Purkinje cell (primary cell): Measurements from ENCODE around the gene NEMP1. TPM values are rescaled to one million over a fixed set of nuclear protein-coding genes. Genes with fewer than 3 reads are reported as not detected.

Experiments
- polyA plus RNA-seq: library from polyadenylated mRNA; unstranded; fragments of >200 nt; fragmentation: Nextera tagmentation; gene quantifications from 2 replicates; pipeline ENCODE4 v1.2.1, GENCODE V29; 2014

The NEMP1 gene
- 1.6 and 2.2 TPM in 2 replicates for polyA plus RNA-seq

DNA sequence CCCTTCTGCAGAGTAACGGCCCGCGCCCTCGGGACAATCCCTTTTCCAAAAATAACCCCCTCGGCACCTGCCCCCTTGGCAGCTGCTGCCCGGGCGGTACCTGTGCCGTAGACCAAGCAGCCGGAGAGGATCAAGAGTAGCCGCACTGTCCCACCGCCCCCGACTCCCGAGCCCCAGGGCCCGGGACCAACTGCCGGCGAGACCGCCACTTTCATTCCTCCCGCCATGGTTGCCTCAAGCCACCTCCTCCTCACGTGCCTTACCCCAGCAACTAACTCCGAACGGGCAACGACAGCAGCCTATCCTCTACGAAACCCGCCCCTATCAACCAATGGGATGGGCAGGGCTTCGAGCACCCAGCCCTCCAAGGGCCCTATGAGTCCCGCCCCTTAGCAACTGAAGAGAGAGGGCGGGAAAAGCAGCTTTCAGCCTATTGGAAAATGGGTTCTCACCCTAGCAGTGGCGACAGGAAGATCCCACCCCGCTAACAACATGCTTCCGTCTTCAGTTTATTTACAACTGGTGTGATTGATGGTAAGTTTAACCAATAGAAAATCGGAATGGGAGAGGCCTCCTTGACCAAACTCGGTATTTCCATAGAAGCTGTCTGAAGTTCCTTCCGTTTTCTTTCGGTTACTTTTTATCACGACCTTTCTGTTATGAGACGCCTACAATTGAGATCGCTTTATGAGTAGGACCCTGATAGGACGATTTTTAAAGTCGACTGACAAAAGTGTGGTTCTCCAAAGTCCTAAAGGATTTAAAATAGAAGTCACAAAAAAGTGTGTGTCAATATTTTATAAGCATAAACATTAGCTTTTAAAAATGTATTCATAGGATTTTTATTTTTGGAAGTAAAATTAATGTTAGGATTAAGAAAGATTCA lies at the start of gene NEMP1:
NEMP1 (minus strand) TSS at position 273 of the 886 bp plus-strand sequence; CDS start at position 227, 46 bp downstream.

GRCh38 chr12:57127726-57128518 lies 49.3 kb upstream of the NEMP1 start, which contains the start of gene LRP1:
Gene LRP1, plus strand, starts transcription at chr12:57128483. Its CDS starts 482 bp downstream, at chr12:57128965.

GRCh38 chr12:57111031-57111734 lies 32.6 kb upstream of the NEMP1 start, which contains the start of gene STAT6:
Gene STAT6, minus strand, starts transcription at chr12:57111362. Its CDS starts 3,084 bp downstream, at chr12:57108278.

DNA sequence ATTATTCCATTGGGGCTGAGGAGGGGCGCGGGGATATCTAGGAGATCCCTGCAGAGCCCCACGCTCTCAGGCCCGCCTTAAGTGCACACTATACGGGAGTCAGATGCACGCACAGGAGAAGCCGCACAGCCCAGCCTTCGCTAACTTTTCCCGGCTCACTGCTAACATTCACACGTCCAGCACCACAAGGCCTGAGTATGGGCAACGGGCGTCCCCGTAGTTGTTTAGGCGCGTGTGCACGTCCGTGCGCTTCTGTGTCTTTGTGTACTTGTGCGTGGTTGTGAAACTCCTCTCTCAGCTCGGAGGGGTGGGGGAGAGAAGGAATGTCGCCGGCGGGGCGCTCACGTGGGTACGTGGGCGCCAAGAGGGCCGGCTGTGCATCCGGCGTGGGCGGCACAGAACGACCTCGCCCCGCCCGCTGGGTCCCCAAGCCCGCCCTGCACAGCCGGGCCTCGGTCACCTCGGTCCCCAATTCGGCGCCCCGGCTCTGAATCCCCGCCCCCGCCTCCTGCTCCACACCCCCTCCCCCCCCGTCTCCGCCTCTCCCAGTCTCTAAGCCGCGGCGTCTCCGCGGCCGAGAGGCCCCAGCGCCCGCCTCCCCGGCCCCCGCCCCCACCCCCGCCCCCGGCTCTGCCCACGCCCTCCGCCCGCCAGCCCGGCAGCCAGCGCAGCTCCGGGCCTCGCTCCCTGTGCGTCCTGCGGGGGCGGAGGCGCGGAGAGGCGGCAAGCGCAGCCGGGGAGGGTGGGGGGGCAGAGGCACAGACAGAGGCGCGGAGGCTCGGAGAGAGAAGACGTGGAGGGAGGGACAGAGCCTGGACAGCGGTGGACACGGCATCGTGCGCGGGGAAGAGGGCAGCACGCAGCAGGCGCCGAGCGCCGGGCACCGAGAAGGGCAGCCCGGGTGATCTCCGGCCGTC lies 10.0 kb upstream of the NEMP1 start, which contains the start of gene NAB2:
NAB2 (plus strand) TSS at position 761 of the 917 bp plus-strand sequence. CDS start 158 bp downstream, outside the sequence.

GRCh38 chr12:57049890-57050289 lies 28.7 kb downstream of the NEMP1 start, which contains the start of gene MYO1A:
Gene MYO1A, minus strand, starts transcription at chr12:57050129. Its CDS starts 1,806 bp downstream, at chr12:57048323.

GRCh38 chr12:57016348-57016747 lies 62.2 kb downstream of the NEMP1 start, which contains the start of gene TAC3:
Gene TAC3, minus strand, starts transcription at chr12:57016529. Its CDS starts 732 bp downstream, at chr12:57015797.

DNA sequence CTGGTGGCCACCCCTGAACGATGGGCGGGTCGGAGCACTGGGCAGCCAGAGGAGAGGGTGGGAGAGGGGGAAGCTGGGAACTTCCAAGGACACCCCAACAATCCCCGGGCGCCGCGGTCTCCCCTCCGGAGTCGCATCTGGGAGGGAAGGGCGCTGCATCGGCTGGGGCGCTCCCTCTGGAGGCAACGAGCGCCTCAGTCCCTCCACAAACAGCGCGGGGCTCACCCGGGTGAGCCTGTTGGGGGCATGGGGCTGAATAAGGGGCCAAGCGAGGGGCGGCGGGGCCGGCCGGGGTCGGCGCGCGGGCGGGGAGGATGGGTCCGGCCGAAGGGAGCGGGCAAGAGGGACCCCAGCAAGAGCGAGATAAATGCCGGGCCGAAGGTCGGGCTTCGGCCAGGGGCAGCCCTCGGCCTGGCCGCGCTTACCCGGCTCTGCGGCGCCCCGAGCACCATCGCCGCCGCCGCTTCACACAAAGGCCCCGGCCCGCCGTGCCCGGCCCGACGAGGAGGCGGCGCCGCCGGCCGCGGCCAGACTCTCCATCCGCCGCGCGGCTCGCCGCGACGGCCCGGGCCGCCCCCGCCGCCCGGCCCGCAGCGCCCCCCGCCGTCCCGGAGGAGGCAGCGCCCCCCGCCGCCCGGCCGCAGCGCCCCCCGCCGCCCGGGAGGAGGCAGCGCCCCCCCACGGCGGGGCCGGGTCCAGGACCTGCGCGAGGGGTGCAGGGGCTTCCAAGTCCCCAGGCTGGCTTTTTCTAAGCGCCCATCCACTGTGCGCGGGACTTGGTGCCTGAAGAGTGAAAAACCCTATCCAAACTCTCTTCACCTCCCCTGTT lies 72.4 kb downstream of the NEMP1 start, which contains the start of gene ZBTB39:
ZBTB39 (minus strand) TSS at position 567 of the 829 bp plus-strand sequence. CDS start 1,629 bp downstream, outside the sequence.

Other genes starting within 250 kb of the NEMP1 start
- gene SDR9C7, start 144.4 kb downstream of the NEMP1 start, polyA plus RNA-seq = 0.54 TPM in 1 of 2 replicates, not detected in the other
- not detected in 2 replicates for gene RDH16, start 121.2 kb downstream of the NEMP1 start, polyA plus RNA-seq
- 0.34 and 0.89 TPM in 2 replicates for gene ZBTB39, start 72.2 kb downstream of the NEMP1 start, polyA plus RNA-seq
- gene TAC3, start 62.3 kb downstream of the NEMP1 start, polyA plus RNA-seq = not detected in 2 replicates
- gene MYO1A, start 28.7 kb downstream of the NEMP1 start, polyA plus RNA-seq = not detected in 2 replicates
- gene NAB2, start 10.3 kb upstream of the NEMP1 start, polyA plus RNA-seq = 0.76 and 2.1 TPM in 2 replicates
- 1.5 TPM in 1 of 2 replicates, not detected in the other for gene STAT6, start 32.6 kb upstream of the NEMP1 start, polyA plus RNA-seq
- gene LRP1, start 49.7 kb upstream of the NEMP1 start, polyA plus RNA-seq = 6.2 and 8.6 TPM in 2 replicates
- gene LRP1-AS, start 68.8 kb upstream of the NEMP1 start, polyA plus RNA-seq = not detected in 2 replicates
- gene NXPH4, start 138.0 kb upstream of the NEMP1 start, polyA plus RNA-seq = 0.93 TPM in 1 of 2 replicates, not detected in the other
- gene SHMT2, start 150.9 kb upstream of the NEMP1 start, polyA plus RNA-seq = 3.2 and 3.9 TPM in 2 replicates
- 0.59 and 0.99 TPM in 2 replicates for gene STAC3, start 172.4 kb upstream of the NEMP1 start, polyA plus RNA-seq